ENCODE results near the gene ERCC2. TPM values are rescaled to one million over a fixed set of nuclear protein-coding genes. Genes with fewer than 3 reads are reported as not detected.

ERCC2 gene
- polyA plus RNA-seq, 3 donors, result 27.7 to 34.3 (median 33.7) TPM

- DNase-seq (ENCODE audit: low read depth in 3 of 3, low spot score in 2 of 3), result no peak
Observed at GRCh38 chr19:45356760-45357444, 13.5 kb downstream of the ERCC2 start.

GRCh38 chr19:45355910-45356309 lies 14.5 kb downstream of the ERCC2 start:
- no peak for DNase-seq (ENCODE audit: low read depth in 3 of 3, low spot score in 2 of 3)

- no peak for DNase-seq (ENCODE audit: low read depth in 3 of 3, low spot score in 2 of 3)
Observed at GRCh38 chr19:45355402-45355801, 15.0 kb downstream of the ERCC2 start.

- DNase-seq (ENCODE audit: low read depth in 3 of 3, low spot score in 2 of 3), result no peak
Observed at GRCh38 chr19:45354241-45354842, 16.0 kb downstream of the ERCC2 start.

GRCh38 chr19:45352914-45353796 lies 17.2 kb downstream of the ERCC2 start:
- no peak for DNase-seq (ENCODE audit: low read depth in 3 of 3, low spot score in 2 of 3)

- no peak for DNase-seq (ENCODE audit: low read depth in 3 of 3, low spot score in 2 of 3)
Observed at GRCh38 chr19:45352471-45352870, 17.9 kb downstream of the ERCC2 start.

- no peak for DNase-seq (ENCODE audit: low read depth in 3 of 3, low spot score in 2 of 3)
Observed at GRCh38 chr19:45352062-45352461, 18.3 kb downstream of the ERCC2 start.

- DNase-seq (ENCODE audit: low read depth in 3 of 3, low spot score in 2 of 3), result no peak
Observed at GRCh38 chr19:45351401-45351952, 18.9 kb downstream of the ERCC2 start.

GRCh38 chr19:45350477-45351058 lies 19.8 kb downstream of the ERCC2 start:
- DNase-seq (ENCODE audit: low read depth in 3 of 3, low spot score in 2 of 3), result no peak

- DNase-seq (ENCODE audit: low read depth in 3 of 3, low spot score in 2 of 3), result no peak
Observed at GRCh38 chr19:45349430-45349941, 20.9 kb downstream of the ERCC2 start.

- no peak for DNase-seq (ENCODE audit: low read depth in 3 of 3, low spot score in 2 of 3)
Observed at GRCh38 chr19:45349126-45349415, 21.3 kb downstream of the ERCC2 start.

- DNase-seq (ENCODE audit: low read depth in 3 of 3, low spot score in 2 of 3), result no peak
Observed at GRCh38 chr19:45348367-45349125, 21.8 kb downstream of the ERCC2 start.

GRCh38 chr19:45347570-45348366 lies 22.6 kb downstream of the ERCC2 start:
- no peak for DNase-seq (ENCODE audit: low read depth in 3 of 3, low spot score in 2 of 3)

GRCh38 chr19:45346449-45346848 lies 23.9 kb downstream of the ERCC2 start:
- DNase-seq (ENCODE audit: low read depth in 3 of 3, low spot score in 2 of 3), result no peak

- no peak for DNase-seq (ENCODE audit: low read depth in 3 of 3, low spot score in 2 of 3)
Observed at GRCh38 chr19:45345506-45345860, 24.9 kb downstream of the ERCC2 start.

GRCh38 chr19:45344621-45345505 lies 25.5 kb downstream of the ERCC2 start:
- DNase-seq (ENCODE audit: low read depth in 3 of 3, low spot score in 2 of 3), result no peak

- no peak for DNase-seq (ENCODE audit: low read depth in 3 of 3, low spot score in 2 of 3)
Observed at GRCh38 chr19:45342911-45343310, 27.5 kb downstream of the ERCC2 start.

- no peak for DNase-seq (ENCODE audit: low read depth in 3 of 3, low spot score in 2 of 3)
Observed at GRCh38 chr19:45340899-45341453, 29.4 kb downstream of the ERCC2 start.
